HL-60 (cell line): ENCODE results near the gene TRIM72.

Source experiments
- POLR2AphosphoS5 ChIP-seq: IDR thresholded peaks from 2 replicates; pipeline ENCODE4 v1.6.1; 2012; ENCODE audit warnings: low read depth
- TF ChIP-seq, protein P1 (sequence below): IDR thresholded peaks from one replicate; pipeline ENCODE4 v1.5.1; 2011; ENCODE audit warnings: low read length, control low read depth, inconsistent platforms; ENCODE audit not compliant: insufficient read depth

- TF ChIP-seq, protein P1, sequence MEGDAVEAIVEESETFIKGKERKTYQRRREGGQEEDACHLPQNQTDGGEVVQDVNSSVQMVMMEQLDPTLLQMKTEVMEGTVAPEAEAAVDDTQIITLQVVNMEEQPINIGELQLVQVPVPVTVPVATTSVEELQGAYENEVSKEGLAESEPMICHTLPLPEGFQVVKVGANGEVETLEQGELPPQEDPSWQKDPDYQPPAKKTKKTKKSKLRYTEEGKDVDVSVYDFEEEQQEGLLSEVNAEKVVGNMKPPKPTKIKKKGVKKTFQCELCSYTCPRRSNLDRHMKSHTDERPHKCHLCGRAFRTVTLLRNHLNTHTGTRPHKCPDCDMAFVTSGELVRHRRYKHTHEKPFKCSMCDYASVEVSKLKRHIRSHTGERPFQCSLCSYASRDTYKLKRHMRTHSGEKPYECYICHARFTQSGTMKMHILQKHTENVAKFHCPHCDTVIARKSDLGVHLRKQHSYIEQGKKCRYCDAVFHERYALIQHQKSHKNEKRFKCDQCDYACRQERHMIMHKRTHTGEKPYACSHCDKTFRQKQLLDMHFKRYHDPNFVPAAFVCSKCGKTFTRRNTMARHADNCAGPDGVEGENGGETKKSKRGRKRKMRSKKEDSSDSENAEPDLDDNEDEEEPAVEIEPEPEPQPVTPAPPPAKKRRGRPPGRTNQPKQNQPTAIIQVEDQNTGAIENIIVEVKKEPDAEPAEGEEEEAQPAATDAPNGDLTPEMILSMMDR, result no peak
- no peak for TF ChIP-seq POLR2AphosphoS5
Observed at GRCh38 chr16:31204871-31205666, 8.8 kb upstream of the TRIM72 start.
